Upper lobe of left lung (tissue), 6 donors: ENCODE results near the gene CAMTA2. TPM values are rescaled to one million over a fixed set of nuclear protein-coding genes. Genes with fewer than 3 reads are reported as not detected.

Experiments used
- ATAC-seq, 2 donors: fragments of 200-7000 bp; cut with Tn5 transposase; one replicate each; pipeline ENCODE4 v1.9.1; 2022; ENCODE audit warnings: mild to moderate bottlenecking in 2 of 2, moderate library complexity in 2 of 2; ENCODE audit not compliant: low FRiP score in 2 of 2
- DNase-seq, 2 donors: peaks; one replicate each; pipeline ENCODE4 v3.0.0-alpha.2; 2019 to 2020
- H3K27ac ChIP-seq, 4 donors: fragments of 200-600 bp; sonication (generic); one replicate each; pipeline ENCODE4 v1.5.1; 2016 to 2019
- H3K27me3 ChIP-seq, 4 donors: fragments of 200-600 bp; sonication (generic); one replicate each; pipeline ENCODE4 v1.5.1; 2017 to 2019
- H3K36me3 ChIP-seq, 4 donors: fragments of 200-600 bp; sonication (generic); one replicate each; pipeline ENCODE4 v1.5.1; 2016 to 2019
- H3K4me1 ChIP-seq, 4 donors: fragments of 200-600 bp; sonication (generic); one replicate each; pipeline ENCODE4 v1.5.1; 2018 to 2019
- H3K4me3 ChIP-seq, 4 donors: fragments of 200-600 bp; sonication (generic); one replicate each; pipeline ENCODE4 v1.5.1; 2017 to 2019; ENCODE audit warnings: mild to moderate bottlenecking in 2 of 4, moderate library complexity in 1 of 4
- H3K9me3 ChIP-seq, 4 donors: fragments of 200-600 bp; sonication (generic); one replicate each; pipeline ENCODE4 v1.5.1; 2018 to 2019
- EP300 ChIP-seq, 4 donors: sonication (generic); formaldehyde crosslinking; IDR thresholded peaks; one replicate each; pipeline ENCODE4 v1.5.1; 2017; ENCODE audit warnings: antibody characterized with exemption in 4 of 4, control low read depth in 2 of 4
- POLR2A ChIP-seq, 4 donors: fragments of 450-650 bp; IDR thresholded peaks; one replicate each; pipeline ENCODE4 v1.5.1; 2016 to 2017; ENCODE audit warnings: antibody characterized with exemption in 4 of 4, mild to moderate bottlenecking in 2 of 4
- POLR2AphosphoS5 ChIP-seq, 2 donors: sonication (generic); formaldehyde crosslinking; IDR thresholded peaks; one replicate each; pipeline ENCODE4 v1.5.1; 2017; ENCODE audit warnings: antibody characterized with exemption in 2 of 2
- WGBS, 2 donors: methylation state at CpG; one replicate each; pipeline ENCODE4 v1.1.5; 2017 to 2018; 5-methylcytosine and 5-hydroxymethylcytosine counted together
- total RNA-seq, 6 donors: library from RNA; depleted of rRNA in 4 of 6; stranded (reverse); fragments of >200 nt in 4 of 6; gene quantifications; one replicate each; pipeline versions ENCODE4 v1.1.0 to v1.2.1, GENCODE V29; 2016 to 2021
- TF ChIP-seq, protein P1 (sequence below), 6 experiments: fragments of 450-650 bp in 4 of 6; fragments of 200-600 bp in 2 of 6; sonication (generic) in 2 of 6; IDR thresholded peaks; one replicate each; pipeline ENCODE4 v1.5.1; 2016 to 2019; ENCODE audit warnings: antibody characterized with exemption in 6 of 6
- donor health status: DM: no; HTN: no; CAD: no; lungs with moderate emphysema.
- donor health status: DM: no; HTN: yes; CAD: no; lungs with severe emphysema.

Gene CAMTA2
- total RNA-seq, 6 donors from 2014 or later = 27.1 to 162 (median 50.8) TPM

DNA sequence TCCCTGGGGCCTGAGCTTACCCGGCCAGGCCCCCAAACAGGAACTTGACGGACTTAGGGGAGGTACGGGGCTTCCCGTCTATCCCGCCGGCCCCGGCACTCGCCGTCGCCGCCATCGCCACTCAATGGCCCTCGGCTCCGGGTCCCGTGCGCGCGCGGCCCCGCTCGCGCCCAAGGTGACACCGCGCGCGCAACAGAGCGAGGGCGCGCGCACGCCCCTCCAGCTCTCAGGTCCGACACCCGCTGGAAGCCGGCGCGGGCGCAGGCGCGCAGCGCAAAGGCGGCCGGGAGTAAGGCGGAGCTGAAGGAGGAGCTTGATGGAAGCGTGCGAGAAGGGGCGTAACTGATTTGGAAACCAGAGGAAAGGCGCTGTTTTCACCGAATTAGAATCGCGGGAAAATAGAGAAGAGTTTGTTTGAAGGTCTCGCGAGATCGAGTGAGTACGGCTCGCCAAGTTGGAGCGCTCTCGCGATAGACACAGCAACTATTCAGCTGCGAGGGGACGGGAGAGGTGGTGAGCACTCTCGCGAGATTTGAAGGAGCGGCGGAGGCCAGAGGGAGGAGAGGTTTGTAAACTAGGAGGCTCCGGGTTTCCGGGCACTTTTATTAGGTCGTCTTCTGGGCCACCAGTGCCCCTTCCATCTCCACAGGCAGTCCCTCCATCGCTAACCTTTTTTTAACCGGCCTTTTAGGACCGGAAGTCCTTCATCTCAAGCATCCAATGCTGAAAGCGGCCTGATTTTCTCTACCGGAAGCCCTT is 47.5 kb downstream of the CAMTA2 start, which contains the start of the genes RNF167 and SLC25A11:
Gene RNF167 (plus strand): TSS at position 473 of the 759 bp plus-strand sequence. CDS start 642 bp downstream, outside the sequence.
Gene SLC25A11 (minus strand): TSS at position 251 of the 759 bp plus-strand sequence. CDS start 136 bp downstream, at position 115.
- WGBS, 2 donors = 0% methylated on average over 71 of the region's 72 CpGs

DNA sequence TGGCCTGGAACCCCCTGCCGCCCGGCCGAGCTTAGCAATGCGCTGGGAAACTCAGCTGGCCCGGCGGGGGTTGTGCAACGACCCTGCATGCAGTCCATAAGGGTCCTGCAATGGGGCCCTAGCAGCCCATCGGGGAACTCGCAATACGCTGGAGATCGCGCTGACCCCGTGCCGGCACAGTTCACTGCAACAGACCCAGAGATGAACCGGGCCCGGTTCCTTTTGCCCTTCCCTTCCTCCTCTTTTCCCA is 48.0 kb downstream of the CAMTA2 start:
- WGBS, 2 donors = 3 to 6% methylated on average over 6 to 14 of the region's 16 CpGs
- peaks cover 16 to 53% (median 42%) of the 10 kb centered on the region in 4 donors for H3K36me3 ChIP-seq

More for the DNA sequence above, 47.5 kb downstream of the CAMTA2 start, which contains the start of the genes RNF167 and SLC25A11:
- DNase-seq (peak; percentile 97 to 98), ATAC-seq (peak; percentile 95 to 96)
- Histone ChIP-seq H3K27ac (peak within 1 kb of the TSS; percentile 84 to 99 (median 94)), H3K27me3 (no peaks in the 10 kb centered on the region), H3K4me3 (peak within 1 kb of the TSS; percentile 63 to 85 (median 72)), H3K36me3 (peaks cover 18 to 58% (median 46%) of the 10 kb centered on the region in 4 donors), H3K4me1 (peaks cover 42 to 63% (median 53%) of the 10 kb centered on the region in 4 donors), H3K9me3 (no peaks in the 10 kb centered on the region)
- TF ChIP-seq, protein P1, sequence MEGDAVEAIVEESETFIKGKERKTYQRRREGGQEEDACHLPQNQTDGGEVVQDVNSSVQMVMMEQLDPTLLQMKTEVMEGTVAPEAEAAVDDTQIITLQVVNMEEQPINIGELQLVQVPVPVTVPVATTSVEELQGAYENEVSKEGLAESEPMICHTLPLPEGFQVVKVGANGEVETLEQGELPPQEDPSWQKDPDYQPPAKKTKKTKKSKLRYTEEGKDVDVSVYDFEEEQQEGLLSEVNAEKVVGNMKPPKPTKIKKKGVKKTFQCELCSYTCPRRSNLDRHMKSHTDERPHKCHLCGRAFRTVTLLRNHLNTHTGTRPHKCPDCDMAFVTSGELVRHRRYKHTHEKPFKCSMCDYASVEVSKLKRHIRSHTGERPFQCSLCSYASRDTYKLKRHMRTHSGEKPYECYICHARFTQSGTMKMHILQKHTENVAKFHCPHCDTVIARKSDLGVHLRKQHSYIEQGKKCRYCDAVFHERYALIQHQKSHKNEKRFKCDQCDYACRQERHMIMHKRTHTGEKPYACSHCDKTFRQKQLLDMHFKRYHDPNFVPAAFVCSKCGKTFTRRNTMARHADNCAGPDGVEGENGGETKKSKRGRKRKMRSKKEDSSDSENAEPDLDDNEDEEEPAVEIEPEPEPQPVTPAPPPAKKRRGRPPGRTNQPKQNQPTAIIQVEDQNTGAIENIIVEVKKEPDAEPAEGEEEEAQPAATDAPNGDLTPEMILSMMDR (IDR thresholded peaks at IDR 0.05) = peak in 3 of 6 experiments; percentile 7 to 25 (median 19)
- TF ChIP-seq EP300 (IDR thresholded peaks at IDR 0.05) (no peak), POLR2AphosphoS5 (IDR thresholded peaks at IDR 0.05) (peak; percentile 58 to 83), POLR2A (IDR thresholded peaks at IDR 0.05) (peak in 3 of 4 donors; percentile 26 to 87 (median 54))

DNA sequence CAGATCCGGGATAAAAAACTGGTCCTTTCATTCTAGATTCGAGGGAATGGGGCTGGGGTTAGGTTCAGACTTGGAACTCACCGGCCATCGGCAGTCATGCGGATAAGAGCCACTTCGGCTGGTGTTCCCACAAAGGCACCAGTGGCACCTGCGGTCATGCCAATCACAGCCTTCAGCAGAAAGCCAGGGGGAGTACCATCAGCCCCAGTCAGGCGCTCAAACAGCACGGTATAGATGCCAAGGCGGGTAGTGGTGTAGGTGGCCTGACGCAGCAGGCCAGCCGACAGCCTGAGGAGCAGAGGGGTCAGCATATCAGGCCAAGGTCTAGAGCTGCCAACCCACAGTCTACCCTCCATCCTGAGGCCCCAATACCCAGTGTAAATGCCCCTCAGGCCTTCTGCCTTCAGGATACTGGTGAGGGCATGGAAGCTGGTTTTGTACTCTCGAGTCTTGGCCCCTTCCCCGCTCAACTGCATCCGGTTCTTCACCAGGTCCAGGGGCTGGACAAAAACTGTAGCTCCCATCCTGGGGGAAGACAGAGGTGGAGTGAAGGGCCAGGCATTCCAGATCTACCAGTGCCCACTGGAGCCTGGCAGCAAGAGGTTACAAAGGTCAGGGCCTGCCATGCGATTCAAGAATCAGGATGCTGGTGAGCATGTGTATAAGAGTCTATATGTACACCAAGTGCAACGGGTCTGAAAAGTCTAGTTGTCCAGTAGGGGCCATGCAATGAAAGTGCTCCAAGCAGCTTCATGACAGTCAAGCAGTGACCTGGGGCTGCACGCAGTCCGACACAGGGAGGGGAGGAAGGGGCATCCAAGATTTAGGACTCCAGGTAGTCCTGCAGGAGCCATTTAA is 48.6 kb downstream of the CAMTA2 start:
- TF ChIP-seq POLR2AphosphoS5 (IDR thresholded peaks at IDR 0.05) = no peak
- TF ChIP-seq, protein P1 (IDR thresholded peaks at IDR 0.05) = no peak
- no peak for TF ChIP-seq EP300 (IDR thresholded peaks at IDR 0.05)
- TF ChIP-seq POLR2A (IDR thresholded peaks at IDR 0.05) = no peak
- peak overlapping the region; percentile 84 to 99 (median 94) for H3K27ac ChIP-seq
- H3K27me3 ChIP-seq = no peaks in the 10 kb centered on the region
- no peaks in the 10 kb centered on the region for H3K9me3 ChIP-seq
- no peak for ATAC-seq
- H3K36me3 ChIP-seq = peaks cover 16 to 48% (median 37%) of the 10 kb centered on the region in 4 donors
- peak overlapping the region; percentile 48 to 72 (median 67) for H3K4me3 ChIP-seq
- peaks cover 40 to 61% (median 47%) of the 10 kb centered on the region in 4 donors for H3K4me1 ChIP-seq
- no peak for DNase-seq
- WGBS, 2 donors = 61 to 68% methylated on average over 15 to 17 of the region's 19 CpGs

More for the DNA sequence above, 48.0 kb downstream of the CAMTA2 start:
- ATAC-seq (no peak), DNase-seq (peak in 1 of 2 donors; percentile 35)
- peak overlapping the region; percentile 84 to 99 (median 94) for H3K27ac ChIP-seq
- H3K4me3 ChIP-seq = peak overlapping the region; percentile 48 to 72 (median 67)
- peaks cover 37 to 61% (median 48%) of the 10 kb centered on the region in 4 donors for H3K4me1 ChIP-seq
- H3K9me3 ChIP-seq = no peaks in the 10 kb centered on the region
- no peaks in the 10 kb centered on the region for H3K27me3 ChIP-seq
- TF ChIP-seq POLR2AphosphoS5 (IDR thresholded peaks at IDR 0.05) (no peak), POLR2A (IDR thresholded peaks at IDR 0.05) (no peak), EP300 (IDR thresholded peaks at IDR 0.05) (no peak)
- TF ChIP-seq, protein P1 (IDR thresholded peaks at IDR 0.05) = no peak

DNA sequence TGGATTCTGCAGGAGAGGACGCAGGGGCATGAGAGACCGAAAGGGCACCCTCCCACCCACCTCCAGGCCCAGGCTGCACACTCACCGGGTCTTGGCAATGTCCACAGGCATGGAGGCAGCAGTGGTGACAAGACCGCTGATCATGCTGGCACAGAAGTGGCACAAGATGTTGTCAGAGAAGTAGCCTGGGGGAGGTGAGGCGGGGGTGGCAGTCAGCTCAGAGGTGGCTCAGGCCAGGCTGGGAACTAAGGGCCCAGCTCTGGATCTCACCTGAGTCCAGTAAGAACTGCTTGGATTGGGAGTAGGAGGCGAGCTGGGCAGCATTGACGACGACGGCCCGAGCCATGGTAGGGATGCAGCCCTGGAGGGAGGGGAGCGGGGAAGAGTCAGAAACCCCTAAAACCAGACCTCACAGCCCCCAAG is 49.4 kb downstream of the CAMTA2 start:
- no peak for DNase-seq
- peaks cover 34 to 57% (median 43%) of the 10 kb centered on the region in 4 donors for H3K4me1 ChIP-seq
- H3K4me3 ChIP-seq = no peak overlapping the region
- H3K36me3 ChIP-seq = peaks cover 13 to 39% (median 29%) of the 10 kb centered on the region in 4 donors
- H3K27ac ChIP-seq = peak overlapping the region in 1 of 4 donors; percentile 99
- no peaks in the 10 kb centered on the region for H3K9me3 ChIP-seq
- ATAC-seq = no peak
- WGBS, 2 donors = 95 to 97% methylated on average over 11 of the region's 11 CpGs
- no peaks in the 10 kb centered on the region for H3K27me3 ChIP-seq
- TF ChIP-seq POLR2A (IDR thresholded peaks at IDR 0.05) (no peak), EP300 (IDR thresholded peaks at IDR 0.05) (no peak), POLR2AphosphoS5 (IDR thresholded peaks at IDR 0.05) (no peak)
- TF ChIP-seq, protein P1 (IDR thresholded peaks at IDR 0.05) = no peak
